ENCODE results near the gene LCN6.
A peak's percentile ranks its signal among the peaks of the same experiment; 100 is the strongest.

- TF ChIP-seq CTCF (conservative IDR thresholded peaks at IDR 0.05 in 1 of 2, IDR thresholded peaks at IDR 0.05 in 1 of 2; ENCODE audit: extremely low read depth in 1 of 2, insufficient read depth in 1 of 2, low read depth in 1 of 2, low read length in 2 of 2) (no peak), EZH2 (IDR thresholded peaks at IDR 0.05; ENCODE audit: borderline replicate concordance, low read length) (peak; percentile 58)
Observed at GRCh38 chr9:136711751-136712689, 36.3 kb downstream of the LCN6 start, which contains the start of gene DIPK1B.
